ENCODE results near the gene ZSWIM4.

DNA sequence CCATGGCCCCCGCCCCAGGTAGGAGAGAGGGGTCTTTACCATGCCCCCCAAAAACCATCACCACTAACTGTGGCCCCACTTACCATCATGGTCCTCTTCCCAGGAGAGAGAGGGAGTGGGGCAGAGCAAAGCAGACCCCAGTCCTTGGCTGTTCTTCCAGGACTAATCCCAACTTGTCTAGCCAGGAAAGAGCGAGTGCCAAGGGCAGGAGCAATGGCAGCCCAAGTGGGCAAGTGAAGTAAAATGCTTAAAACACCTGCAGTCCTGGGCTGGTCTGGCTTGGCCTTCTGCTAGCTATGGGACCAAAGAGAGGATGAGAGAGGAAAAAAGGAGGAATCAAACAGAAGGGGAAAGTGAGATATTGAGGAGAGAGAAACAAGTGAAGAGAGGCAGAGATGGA lies 17.9 kb downstream of the ZSWIM4 start:
- no peak for TF ChIP-seq CTCF (IDR thresholded peaks at IDR 0.05; ENCODE audit: low read depth, low read length, poor library complexity, severe bottlenecking)
- no peak for TF ChIP-seq EZH2phosphoT487 (IDR thresholded peaks at IDR 0.05; ENCODE audit: borderline replicate concordance, low read length)
